HFFc6 (cell line): ENCODE measurements around the gene TFDP2. TPM values are rescaled to one million over a fixed set of nuclear protein-coding genes. Genes with fewer than 3 reads are reported as not detected.
A peak's percentile ranks its signal among the peaks of the same experiment; 100 is the strongest.

Experiments used
- DNase-seq: peaks from one replicate; pipeline ENCODE4 v3.0.0-alpha.2; 2018
- H3K27ac Mint-ChIP-seq: 2 replicates; pipeline ENCODE4 v1.8.0; 2020; ENCODE audit warnings: mild to moderate bottlenecking, mixed read lengths
- H3K27me3 Mint-ChIP-seq: 2 replicates; pipeline ENCODE4 v1.8.0; 2021; ENCODE audit warnings: mild to moderate bottlenecking, moderate library complexity, mixed read lengths; ENCODE audit not compliant: insufficient read depth
- H3K36me3 Mint-ChIP-seq: 2 replicates; pipeline ENCODE4 v1.8.0; 2021; ENCODE audit warnings: low read depth, mixed read lengths
- H3K4me1 Mint-ChIP-seq: 2 replicates; pipeline ENCODE4 v1.8.0; 2020; ENCODE audit warnings: low read depth, mixed read lengths
- H3K4me3 Mint-ChIP-seq: 2 replicates; pipeline ENCODE4 v1.8.0; 2020; ENCODE audit warnings: mild to moderate bottlenecking, moderate library complexity, mixed read lengths
- H3K9me3 Mint-ChIP-seq: 2 replicates; pipeline ENCODE4 v1.8.0; 2020; ENCODE audit warnings: mild to moderate bottlenecking, mixed read lengths
- total RNA-seq, 6 experiments: library from RNA; stranded (reverse); fragmentation: NEBNext Ultra II Directional; extraction: Animal tissue kit (Norgen Biotek cat#: 25700); gene quantifications; 2 replicates in 1 of 6; 3 replicates in 5 of 6; pipeline ENCODE4 v1.2.3, GENCODE V29; 2021
- TF ChIP-seq, protein P1 (sequence below): fragments of 200-600 bp; sonication (generic); IDR thresholded peaks from 2 replicates; pipeline ENCODE4 v1.5.0; 2021; ENCODE audit warnings: antibody characterized with exemption, mild to moderate bottlenecking

The TFDP2 gene
- total RNA-seq, 6 experiments from 2014 or later: 22.0 to 34.1 (median 27.6) TPM

DNA sequence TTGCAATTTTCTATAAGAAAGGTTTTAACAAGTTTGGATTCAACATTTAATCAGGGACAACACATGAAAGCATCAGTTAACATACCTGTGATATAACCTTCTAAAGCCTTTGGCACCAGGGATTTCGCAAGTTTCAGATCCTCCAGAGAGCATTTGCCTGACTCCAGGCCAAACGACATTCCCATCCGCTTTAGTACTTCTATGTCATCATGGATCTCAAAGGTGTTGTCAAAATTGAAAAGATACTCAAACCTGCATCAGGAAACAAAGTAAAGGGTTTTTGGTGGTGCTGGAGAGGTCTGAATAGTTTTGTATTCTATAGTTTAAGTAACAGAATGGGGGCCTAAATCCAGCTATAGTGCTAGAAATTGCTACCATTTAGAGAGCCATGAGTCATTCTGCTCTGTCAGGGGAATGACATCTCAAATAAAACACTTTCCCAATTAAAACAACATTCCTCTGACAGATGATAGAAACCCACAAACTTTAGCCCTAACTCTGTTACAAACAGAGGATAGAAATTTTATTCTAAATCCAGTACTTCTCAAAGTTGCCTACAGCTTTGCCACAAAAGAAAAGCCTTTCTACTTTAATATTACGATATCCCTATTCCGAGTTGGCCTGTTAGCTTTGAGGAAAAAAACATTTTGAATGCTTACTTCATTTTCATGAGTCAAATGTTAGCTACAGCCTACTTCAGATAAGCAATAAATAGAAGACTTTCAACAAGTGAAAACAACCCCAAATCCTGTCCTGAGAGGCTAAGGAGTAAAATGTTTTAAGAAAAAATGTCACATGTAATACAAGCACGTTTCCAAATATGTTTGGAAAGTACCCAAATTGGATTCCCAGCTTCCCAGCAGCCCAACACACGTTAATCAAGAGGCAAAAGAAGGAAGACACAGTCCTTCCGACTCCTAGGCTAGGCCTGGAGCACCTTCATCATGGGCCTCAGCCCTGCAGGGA is 189.5 kb downstream of the TFDP2 start:
- H3K9me3 Mint-ChIP-seq: no peaks in the 10 kb centered on the region
- H3K27ac Mint-ChIP-seq: peak overlapping the region; percentile 92
- H3K4me3 Mint-ChIP-seq: peak overlapping the region; percentile 73
- H3K27me3 Mint-ChIP-seq: no peaks in the 10 kb centered on the region; the same call in 1 of the 2 replicates
- H3K4me1 Mint-ChIP-seq: peaks cover 42% of the 10 kb centered on the region
- TF ChIP-seq, protein P1, sequence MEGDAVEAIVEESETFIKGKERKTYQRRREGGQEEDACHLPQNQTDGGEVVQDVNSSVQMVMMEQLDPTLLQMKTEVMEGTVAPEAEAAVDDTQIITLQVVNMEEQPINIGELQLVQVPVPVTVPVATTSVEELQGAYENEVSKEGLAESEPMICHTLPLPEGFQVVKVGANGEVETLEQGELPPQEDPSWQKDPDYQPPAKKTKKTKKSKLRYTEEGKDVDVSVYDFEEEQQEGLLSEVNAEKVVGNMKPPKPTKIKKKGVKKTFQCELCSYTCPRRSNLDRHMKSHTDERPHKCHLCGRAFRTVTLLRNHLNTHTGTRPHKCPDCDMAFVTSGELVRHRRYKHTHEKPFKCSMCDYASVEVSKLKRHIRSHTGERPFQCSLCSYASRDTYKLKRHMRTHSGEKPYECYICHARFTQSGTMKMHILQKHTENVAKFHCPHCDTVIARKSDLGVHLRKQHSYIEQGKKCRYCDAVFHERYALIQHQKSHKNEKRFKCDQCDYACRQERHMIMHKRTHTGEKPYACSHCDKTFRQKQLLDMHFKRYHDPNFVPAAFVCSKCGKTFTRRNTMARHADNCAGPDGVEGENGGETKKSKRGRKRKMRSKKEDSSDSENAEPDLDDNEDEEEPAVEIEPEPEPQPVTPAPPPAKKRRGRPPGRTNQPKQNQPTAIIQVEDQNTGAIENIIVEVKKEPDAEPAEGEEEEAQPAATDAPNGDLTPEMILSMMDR: no peak
- peak; percentile 73 for DNase-seq
- H3K36me3 Mint-ChIP-seq: peaks cover 7% of the 10 kb centered on the region

DNA sequence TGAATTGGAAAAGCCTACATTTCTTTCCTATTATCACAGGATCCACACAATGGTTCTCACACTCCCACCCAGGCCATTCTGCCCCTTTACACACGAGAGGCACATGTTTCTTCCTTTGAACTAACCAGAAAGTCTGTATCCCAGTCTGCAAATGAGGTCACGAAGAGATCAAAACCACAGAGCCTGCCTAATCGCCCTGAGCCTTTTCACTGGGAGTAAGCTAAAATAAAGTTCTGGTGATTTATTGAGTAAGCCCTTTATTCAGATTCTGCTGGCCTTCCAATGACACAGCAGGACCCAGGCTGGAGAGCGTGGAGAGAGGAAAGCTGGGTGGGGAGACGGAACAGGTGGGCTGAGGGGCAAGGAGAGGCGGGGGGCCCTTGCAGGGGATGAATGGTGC is 194.2 kb downstream of the TFDP2 start:
- Mint-ChIP-seq H3K4me3 (no peak overlapping the region), H3K27me3 (no peaks in the 10 kb centered on the region; the same call in 1 of the 2 replicates), H3K4me1 (peaks cover 19% of the 10 kb centered on the region), H3K9me3 (no peaks in the 10 kb centered on the region), H3K27ac (no peak overlapping the region), H3K36me3 (peaks cover 12% of the 10 kb centered on the region)
- DNase-seq: no peak
- TF ChIP-seq, protein P1: no peak

DNA sequence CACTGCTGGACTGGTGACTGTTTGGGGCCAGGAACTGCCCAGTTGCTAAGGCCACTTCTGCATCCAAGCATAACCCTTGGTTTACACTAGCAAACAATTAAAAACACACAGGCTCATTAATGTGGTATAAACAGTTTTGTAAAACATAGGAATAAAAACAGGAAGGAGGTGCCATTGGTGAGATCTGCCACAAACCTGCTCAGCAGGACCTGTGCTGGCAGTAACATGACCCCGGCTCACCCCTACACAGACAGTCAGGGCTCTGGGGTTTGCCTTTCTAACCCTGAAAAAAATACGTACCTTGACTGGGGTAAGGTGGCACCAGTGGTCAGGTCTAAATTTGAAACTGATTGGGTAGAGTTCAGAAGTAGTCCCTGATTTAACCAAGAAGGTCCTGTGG is 196.7 kb downstream of the TFDP2 start:
- Mint-ChIP-seq H3K4me3 (no peak overlapping the region), H3K27ac (no peak overlapping the region), H3K27me3 (peaks cover 1% of the 10 kb centered on the region; the same call in 1 of the 2 replicates), H3K9me3 (no peaks in the 10 kb centered on the region), H3K4me1 (peaks cover 7% of the 10 kb centered on the region), H3K36me3 (peaks cover 5% of the 10 kb centered on the region; the same call in 1 of the 2 replicates)
- TF ChIP-seq, protein P1: no peak
- DNase-seq: no peak

DNA sequence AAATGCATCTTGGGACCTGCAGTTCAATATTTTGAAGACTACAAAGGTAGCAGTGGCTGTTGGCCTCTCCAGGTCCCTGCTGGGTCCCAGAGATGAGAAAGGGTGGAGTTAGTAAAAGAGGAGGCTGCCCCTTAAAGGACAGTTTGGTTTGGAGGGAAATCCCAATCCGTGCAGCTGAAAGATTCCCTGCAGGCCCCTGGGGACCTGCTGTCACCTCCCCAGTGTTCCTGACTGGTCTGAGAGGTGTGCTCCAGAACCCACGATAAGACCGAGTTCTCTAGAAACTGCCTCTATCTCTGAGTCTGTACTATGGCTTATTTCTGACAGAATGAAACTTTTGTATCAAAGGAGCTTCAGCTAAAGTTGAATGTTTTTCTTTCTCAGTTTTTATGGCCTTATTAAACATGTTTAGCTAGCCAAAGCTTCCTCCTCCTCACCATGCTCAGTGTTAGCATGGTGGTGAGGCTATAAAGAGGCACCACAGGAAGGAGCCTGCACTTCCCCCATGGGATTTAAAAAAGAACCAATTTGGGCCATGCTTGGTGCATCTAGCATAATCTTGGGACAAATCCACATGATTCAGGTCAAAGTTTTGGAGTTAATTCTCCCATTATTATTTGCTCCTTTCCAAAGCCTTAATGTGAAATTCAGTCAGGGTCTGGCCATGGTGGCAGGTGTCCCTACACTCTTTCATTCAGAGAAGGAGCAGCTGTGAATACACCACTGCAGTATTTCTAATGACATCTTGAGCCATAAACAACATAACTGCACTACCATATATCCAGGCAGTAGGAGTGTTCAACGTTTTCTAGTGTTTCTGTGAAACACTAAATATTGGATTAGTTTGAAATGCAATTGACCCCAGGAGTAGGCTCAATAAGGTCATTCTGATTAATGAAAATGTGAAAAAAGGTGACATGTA is 198.5 kb downstream of the TFDP2 start:
- TF ChIP-seq, protein P1: no peak
- Mint-ChIP-seq H3K36me3 (peaks cover 5% of the 10 kb centered on the region; the same call in 1 of the 2 replicates), H3K4me1 (peaks cover 7% of the 10 kb centered on the region), H3K4me3 (no peak overlapping the region), H3K9me3 (no peaks in the 10 kb centered on the region), H3K27ac (no peak overlapping the region), H3K27me3 (peaks cover 1% of the 10 kb centered on the region; the same call in 1 of the 2 replicates)
- DNase-seq: no peak

DNA sequence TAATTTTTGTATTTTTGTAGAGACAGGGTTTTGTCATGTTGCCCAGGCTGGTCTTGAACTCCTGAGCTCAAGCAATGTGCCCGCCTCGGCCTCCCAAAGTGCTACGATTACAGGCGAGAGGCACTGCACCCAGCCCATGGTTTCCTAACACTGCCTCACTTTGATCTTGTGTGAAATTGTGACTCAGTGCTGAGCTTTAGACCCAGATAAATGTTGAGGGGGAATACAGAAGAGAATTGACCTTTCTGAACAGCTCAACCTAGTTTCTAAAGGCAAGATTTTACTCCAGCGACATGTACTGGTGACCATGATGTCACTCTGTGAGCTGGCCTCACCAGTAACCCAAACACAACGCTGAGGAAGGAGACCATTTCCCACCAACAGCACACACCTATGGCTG is 199.4 kb downstream of the TFDP2 start:
- H3K4me1 Mint-ChIP-seq: peaks cover 2% of the 10 kb centered on the region
- DNase-seq: no peak
- no peaks in the 10 kb centered on the region for H3K9me3 Mint-ChIP-seq
- H3K27ac Mint-ChIP-seq: no peak overlapping the region
- peaks cover 5% of the 10 kb centered on the region; the same call in 1 of the 2 replicates for H3K36me3 Mint-ChIP-seq
- TF ChIP-seq, protein P1: no peak
- H3K27me3 Mint-ChIP-seq: peaks cover 1% of the 10 kb centered on the region; the same call in 1 of the 2 replicates
- no peak overlapping the region for H3K4me3 Mint-ChIP-seq
